Endothelial cell of umbilical vein (primary cell): ENCODE data around the gene PGAP6. TPM values are rescaled to one million over a fixed set of nuclear protein-coding genes. Genes with fewer than 3 reads are reported as not detected.

Experiments
- BruUV-seq: library from RNA; stranded (reverse); fragments of 400-500 nt; replicated peaks from 2 replicates; lab custom pipeline; 2021; lab: Mats Ljungman, UMichigan
- CTCF ChIA-PET: fragments of 300-600, 350-600 bp; sonication (Branson Sonifier 250); formaldehyde crosslinking; loops from one replicate; lab custom pipeline; 2021; ENCODE audit warnings: antibody characterized with exemption, inconsistent platforms; lab: Charles Lee
- POLR2A ChIA-PET: fragments of 300-600, 350-600 bp; sonication (Branson Sonifier 250); formaldehyde crosslinking; loops from one replicate; lab custom pipeline; 2021; ENCODE audit warnings: antibody characterized with exemption, inconsistent platforms; lab: Charles Lee
- DNase-seq: peaks from one replicate; pipeline ENCODE4 v3.0.0-alpha.2; 2011; ENCODE audit warnings: low read depth, low spot score
- FAIRE-seq: peaks from 2 replicates; lab custom pipeline; 2011; peaks lifted over from hg19 to GRCh38; lab: Jason Lieb, UNC
- H2AFZ ChIP-seq: 2 replicates; pipeline ENCODE4 v1.6.0; 2012; ENCODE audit warnings: low read depth, low read length, control low read depth, inconsistent platforms
- H3K27ac ChIP-seq: 2 replicates; pipeline ENCODE4 v1.5.1; 2011; ENCODE audit warnings: low read depth, mild to moderate bottlenecking, control low read depth, low read length, moderate library complexity; ENCODE audit not compliant: insufficient read depth
- H3K27me3 ChIP-seq, 2 experiments: 2 replicates each; pipeline versions ENCODE4 v1.6.0 to v1.6.1; 2011; ENCODE audit warnings: low read length in 2 of 2, mixed read lengths in 1 of 2; ENCODE audit not compliant: control insufficient read depth in 2 of 2, insufficient read depth in 2 of 2
- H3K36me3 ChIP-seq, 2 experiments: 2 replicates in 1 of 2; 3 replicates in 1 of 2; pipeline ENCODE4 v1.5.1; 2011; ENCODE audit warnings: low read length in 2 of 2, mild to moderate bottlenecking in 1 of 2, moderate library complexity in 1 of 2; ENCODE audit not compliant: control insufficient read depth in 2 of 2, insufficient read depth in 2 of 2; ENCODE audit errors: extremely low read depth in 1 of 2
- H3K4me1 ChIP-seq: 3 replicates; pipeline ENCODE4 v1.5.1; 2011; ENCODE audit warnings: mild to moderate bottlenecking, low read length; ENCODE audit not compliant: control insufficient read depth, insufficient read depth; ENCODE audit errors: extremely low read depth
- H3K4me2 ChIP-seq: 2 replicates; pipeline ENCODE4 v1.6.1; 2011; ENCODE audit warnings: low read length, control low read depth, mixed read lengths; ENCODE audit not compliant: insufficient read depth
- H3K4me3 ChIP-seq, 3 experiments: fragments of 200-600 bp in 1 of 3; sonication (generic), shearing (Covaris generic) in 1 of 3; replicated peaks in 1 of 3; 2 replicates each; pipeline ENCODE4 v1.5.1; 2011 to 2016; ENCODE audit warnings: control low read depth in 3 of 3, low read length in 3 of 3, mild to moderate bottlenecking in 2 of 3, inconsistent platforms in 1 of 3, low read depth in 1 of 3, moderate library complexity in 1 of 3; ENCODE audit not compliant: insufficient read depth in 1 of 3
- H3K79me2 ChIP-seq: 2 replicates; pipeline ENCODE4 v1.6.0; 2012; ENCODE audit warnings: low read length, inconsistent platforms; ENCODE audit not compliant: control insufficient read depth, insufficient read depth
- H3K9ac ChIP-seq: replicated peaks from 2 replicates; pipeline ENCODE3; 2011; ENCODE audit warnings: low read length, control low read depth; ENCODE audit not compliant: insufficient read depth; ENCODE audit errors: extremely low read depth
- H3K9me1 ChIP-seq: replicated peaks from 3 replicates; pipeline ENCODE4 v1.6.0; 2011; ENCODE audit warnings: mild to moderate bottlenecking, low read length; ENCODE audit not compliant: control insufficient read depth, insufficient read depth; ENCODE audit errors: extremely low read depth
- H3K9me3 ChIP-seq: replicated peaks from 2 replicates; pipeline ENCODE4 v1.5.1; 2012; ENCODE audit warnings: low read length, inconsistent platforms; ENCODE audit not compliant: control insufficient read depth, insufficient read depth
- H4K20me1 ChIP-seq: replicated peaks from 2 replicates; pipeline ENCODE3; 2011; ENCODE audit warnings: mild to moderate bottlenecking, low read length; ENCODE audit not compliant: control insufficient read depth, insufficient read depth; ENCODE audit errors: extremely low read depth
- CTCF ChIP-seq, 2 donors: IDR thresholded peaks; 1 replicate in 1 of 2; 2 replicates in 1 of 2; pipeline ENCODE4 v1.5.1; 2011; ENCODE audit warnings: low read length in 2 of 2, mild to moderate bottlenecking in 2 of 2, moderate library complexity in 2 of 2, control low read depth in 1 of 2, inconsistent platforms in 1 of 2, low read depth in 1 of 2; ENCODE audit not compliant: insufficient read depth in 1 of 2; ENCODE audit errors: extremely low read depth in 1 of 2
- EZH2 ChIP-seq: IDR thresholded peaks from 2 replicates; pipeline ENCODE4 v1.6.1; 2012; ENCODE audit warnings: borderline replicate concordance, low read depth, mild to moderate bottlenecking, moderate library complexity, low read length, inconsistent platforms; ENCODE audit not compliant: severe bottlenecking
- FOS ChIP-seq: IDR thresholded peaks from 2 replicates; pipeline ENCODE4 v1.6.1; 2011; ENCODE audit warnings: mild to moderate bottlenecking, low read length, moderate library complexity, borderline replicate concordance; ENCODE audit not compliant: insufficient read depth
- JUN ChIP-seq: IDR thresholded peaks from 2 replicates; pipeline ENCODE4 v1.6.1; 2011; ENCODE audit warnings: borderline replicate concordance, low read depth; ENCODE audit not compliant: insufficient read length, insufficient read depth
- MYC ChIP-seq: IDR thresholded peaks from one replicate; pipeline ENCODE4 v1.6.1; 2011; ENCODE audit warnings: mild to moderate bottlenecking, low read depth, low read length
- dilution Hi-C: fragments of 300-500 bp; cut with MboI; formaldehyde crosslinking; loops from one replicate; pipeline ENCODE4 v1.15.0; 2019; ENCODE audit warnings: low sequenced_read_pairs; ENCODE audit not compliant: extremely low pct_ligation_motif_present
- intact Hi-C: fragments of 100-400 bp; cut with micrococcal nuclease; formaldehyde crosslinking; loops from one replicate; pipeline ENCODE4 v1.10.0; 2022
- polyA plus RNA-seq, 4 experiments: library from polyadenylated mRNA; depleted of rRNA in 3 of 4; stranded (reverse) in 3 of 4; unstranded in 1 of 4; fragments of >200 nt; gene quantifications; 2 replicates each; pipeline versions ENCODE4 v1.2.1 to v1.2.3, GENCODE V29; 2011 to 2012; ENCODE audit warnings: missing spikeins in 1 of 4
- total RNA-seq: library from RNA; stranded (reverse); gene quantifications from 2 replicates; pipeline ENCODE4 v1.2.3, GENCODE V29; 2021
- TF ChIP-seq, protein P1 (sequence below): IDR thresholded peaks from 2 replicates; pipeline ENCODE4 v1.6.1; 2011; ENCODE audit not compliant: insufficient read depth, insufficient read length

The PGAP6 gene
- total and polyA plus RNA-seq, 2 donors (not counting 3 experiments of a cell fraction or from before 2014, with no cell fraction given) = 89.8 to 365 TPM

GRCh38 chr16:375927-376816, 5.6 kb downstream of the PGAP6 start:
- FAIRE-seq (no peak), DNase-seq (no peak)
- BruUV-seq = TSS peak; percentile 12
- H3K27ac ChIP-seq = no peak overlapping the region
- dilution Hi-C loops = no loop called here
- H3K9me3 ChIP-seq = no peaks in the 10 kb centered on the region
- H3K36me3 ChIP-seq = peaks cover 7 to 48% of the 10 kb centered on the region in 2 experiments
- no peaks in the 10 kb centered on the region for H3K27me3 ChIP-seq
- no peaks in the 10 kb centered on the region for H3K4me1 ChIP-seq
- H4K20me1 ChIP-seq = no peaks in the 10 kb centered on the region
- TF ChIP-seq FOS = no peak
- TF ChIP-seq, protein P1, sequence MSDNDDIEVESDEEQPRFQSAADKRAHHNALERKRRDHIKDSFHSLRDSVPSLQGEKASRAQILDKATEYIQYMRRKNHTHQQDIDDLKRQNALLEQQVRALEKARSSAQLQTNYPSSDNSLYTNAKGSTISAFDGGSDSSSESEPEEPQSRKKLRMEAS = no peak
- POLR2A ChIA-PET = no interaction called here
- peaks cover 24% of the 10 kb centered on the region for H3K79me2 ChIP-seq
- no peak overlapping the region for H3K4me3 ChIP-seq
- no peak overlapping the region for H3K4me2 ChIP-seq
- no peak overlapping the region for H3K9ac ChIP-seq
- no peaks in the 10 kb centered on the region for H3K9me1 ChIP-seq
- CTCF ChIA-PET = no interaction called here
- intact Hi-C loops = no loop called here
- no peak overlapping the region for H2AFZ ChIP-seq

GRCh38 chr16:375212-375611, 6.6 kb downstream of the PGAP6 start:
- no peak overlapping the region for H3K4me2 ChIP-seq
- dilution Hi-C loops (no loop called here), intact Hi-C loops (no loop called here)
- ChIA-PET CTCF (no interaction called here), POLR2A (no interaction called here)
- FAIRE-seq = no peak
- no peak overlapping the region for H3K4me3 ChIP-seq
- H3K79me2 ChIP-seq = peaks cover 15% of the 10 kb centered on the region
- no peaks in the 10 kb centered on the region for H3K9me3 ChIP-seq
- BruUV-seq = no TSS peak
- H3K27me3 ChIP-seq = no peaks in the 10 kb centered on the region
- H3K9me1 ChIP-seq = no peaks in the 10 kb centered on the region
- no peak overlapping the region for H3K27ac ChIP-seq
- no peak overlapping the region for H3K9ac ChIP-seq
- no peak for TF ChIP-seq EZH2
- no peak for TF ChIP-seq MYC
- no peak for TF ChIP-seq JUN
- no peak for TF ChIP-seq CTCF (IDR thresholded peaks at IDR 0.05; ENCODE audit: extremely low read depth in 1 of 2, insufficient read depth in 1 of 2, low read depth in 1 of 2, low read length in 2 of 2)
- H2AFZ ChIP-seq = no peak overlapping the region
- H4K20me1 ChIP-seq = no peaks in the 10 kb centered on the region
- peaks cover 7 to 48% of the 10 kb centered on the region in 2 experiments for H3K36me3 ChIP-seq
- H3K4me1 ChIP-seq = peaks cover 3% of the 10 kb centered on the region
- DNase-seq = no peak
